Activated CD4-positive, alpha-beta T cell treated with anti-CD3 and anti-CD28 coated beads for 4 hours (primary cell): ENCODE results near the gene PDE7B.
"Not testable (repeated sequence)": the region's sequence is repeated elsewhere in the genome, so short reads cannot be mapped to it uniquely, and the experiment has no call there.

ENCODE experiments used
- DNase-seq, 2 donors: peaks; one replicate each; pipeline ENCODE4 v3.0.0-alpha.2; 2020

PDE7B gene

GRCh38 chr6:136079701-136080565 lies 228.4 kb downstream of the PDE7B start:
- no peak for DNase-seq

- DNase-seq, result no peak
Observed at GRCh38 chr6:136083540-136083939, 232.0 kb downstream of the PDE7B start.

- no peak for DNase-seq
Observed at GRCh38 chr6:136084403-136084802, 232.9 kb downstream of the PDE7B start.

- no peak for DNase-seq
Observed at GRCh38 chr6:136085370-136086115, 234.0 kb downstream of the PDE7B start.

- no peak for DNase-seq
Observed at GRCh38 chr6:136086686-136087085, 235.2 kb downstream of the PDE7B start.

- DNase-seq, result no peak
Observed at GRCh38 chr6:136087986-136088385, 236.5 kb downstream of the PDE7B start.

GRCh38 chr6:136088693-136089092 lies 237.2 kb downstream of the PDE7B start:
- DNase-seq, result no peak

GRCh38 chr6:136089876-136090275 lies 238.4 kb downstream of the PDE7B start:
- no peak for DNase-seq

GRCh38 chr6:136090929-136091328 lies 239.4 kb downstream of the PDE7B start:
- no peak for DNase-seq

GRCh38 chr6:136092897-136093296 lies 241.4 kb downstream of the PDE7B start:
- DNase-seq, result no peak

- no peak for DNase-seq
Observed at GRCh38 chr6:136093835-136094234, 242.3 kb downstream of the PDE7B start.

- no peak for DNase-seq
Observed at GRCh38 chr6:136094812-136095211, 243.3 kb downstream of the PDE7B start.

- DNase-seq, result no peak
Observed at GRCh38 chr6:136095986-136096385, 244.5 kb downstream of the PDE7B start.

- no peak for DNase-seq
Observed at GRCh38 chr6:136102991-136103688, 251.6 kb downstream of the PDE7B start.

GRCh38 chr6:136103763-136104311 lies 252.3 kb downstream of the PDE7B start:
- no peak for DNase-seq

- DNase-seq, result no peak
Observed at GRCh38 chr6:136104556-136104955, 253.1 kb downstream of the PDE7B start.

GRCh38 chr6:136105797-136106196 lies 254.3 kb downstream of the PDE7B start:
- DNase-seq, result not testable (repeated sequence)

GRCh38 chr6:136108361-136108945 lies 257.0 kb downstream of the PDE7B start:
- no peak for DNase-seq

- DNase-seq, result no peak
Observed at GRCh38 chr6:136111831-136112230, 260.3 kb downstream of the PDE7B start.

- DNase-seq, result no peak
Observed at GRCh38 chr6:136112262-136112661, 260.8 kb downstream of the PDE7B start.

GRCh38 chr6:136113736-136114173 lies 262.3 kb downstream of the PDE7B start:
- DNase-seq, result no peak

GRCh38 chr6:136114661-136115060 lies 263.2 kb downstream of the PDE7B start:
- DNase-seq, result no peak

- no peak for DNase-seq
Observed at GRCh38 chr6:136115941-136116340, 264.4 kb downstream of the PDE7B start.
